ENCODE data around the gene USP34. TPM values are rescaled to one million over a fixed set of nuclear protein-coding genes. Genes with fewer than 3 reads are reported as not detected.

Gene USP34
- total and polyA plus RNA-seq, 3 experiments from 2014 or later = 24.1 to 74.1 (median 71.9) TPM

GRCh38 chr2:61181382-61182058 lies 289.4 kb downstream of the USP34 start:
- Mint-ChIP-seq H3K4me3 (peak overlapping the region in 6 of 7 donors; percentile 4 to 95 (median 27)), H3K36me3 (peaks cover 0 to 81% (median 15%) of the 10 kb centered on the region in 3 donors), H3K27me3 (no peaks in the 10 kb centered on the region), H3K27ac (peak overlapping the region; percentile 48 to 99 (median 78)), H3K9me3 (no peaks in the 10 kb centered on the region), H3K4me1 (peaks cover 64 to 76% (median 74%) of the 10 kb centered on the region in 3 donors)
- peaks cover 34% of the 10 kb centered on the region for H3K36me3 ChIP-seq (ENCODE audit: insufficient read depth, low read length)
- DNase-seq = no peak
- ChIA-PET POLR2A (no interaction called here), CTCF (interaction anchor here (1.3 kb wide), 1 partner anchor 15 kb away, joined by 3 read pairs; no protein-coding TSS in a partner anchor)
- no peaks in the 10 kb centered on the region for H3K9me3 ChIP-seq (ENCODE audit: low read length)
- no peak overlapping the region for H3K4me3 ChIP-seq (ENCODE audit: low read length)
- peaks cover 50% of the 10 kb centered on the region for H3K4me1 ChIP-seq (ENCODE audit: insufficient read depth, low read length)
- H3K27ac ChIP-seq (ENCODE audit: low read depth, low read length) = no peak overlapping the region
- H3K27me3 ChIP-seq (ENCODE audit: insufficient read depth, low read length, poor library complexity, severe bottlenecking) = no peaks in the 10 kb centered on the region

GRCh38 chr2:61180686-61181085 lies 290.2 kb downstream of the USP34 start:
- CTCF ChIA-PET = interaction anchor here (1.3 kb wide), 1 partner anchor 16 kb away, joined by 3 read pairs; no protein-coding TSS in a partner anchor
- Mint-ChIP-seq H3K9me3 (no peaks in the 10 kb centered on the region), H3K27me3 (no peaks in the 10 kb centered on the region), H3K27ac (peak overlapping the region; percentile 71 to 99 (median 90)), H3K4me1 (peaks cover 70 to 81% (median 80%) of the 10 kb centered on the region in 3 donors), H3K4me3 (peak overlapping the region in 6 of 7 donors; percentile 5 to 95 (median 74)), H3K36me3 (peaks cover 0 to 76% (median 14%) of the 10 kb centered on the region in 3 donors)
- no peaks in the 10 kb centered on the region for H3K27me3 ChIP-seq (ENCODE audit: insufficient read depth, low read length, poor library complexity, severe bottlenecking)
- H3K4me1 ChIP-seq (ENCODE audit: insufficient read depth, low read length) = peaks cover 54% of the 10 kb centered on the region
- H3K4me3 ChIP-seq (ENCODE audit: low read length) = no peak overlapping the region
- POLR2A ChIA-PET = no interaction called here
- H3K36me3 ChIP-seq (ENCODE audit: insufficient read depth, low read length) = peaks cover 34% of the 10 kb centered on the region
- no peak overlapping the region for H3K27ac ChIP-seq (ENCODE audit: low read depth, low read length)
- DNase-seq = no peak
- no peaks in the 10 kb centered on the region for H3K9me3 ChIP-seq (ENCODE audit: low read length)

- POLR2A ChIA-PET = interaction anchor here (0.6 kb wide), 1 partner anchor 32 kb away, joined by 3 read pairs; no protein-coding TSS in a partner anchor
- no peaks in the 10 kb centered on the region for H3K9me3 Mint-ChIP-seq
- H3K36me3 Mint-ChIP-seq = peaks cover 0 to 69% (median 13%) of the 10 kb centered on the region in 3 donors
- CTCF ChIA-PET = no interaction called here
- no peaks in the 10 kb centered on the region for H3K27me3 ChIP-seq (ENCODE audit: insufficient read depth, low read length, poor library complexity, severe bottlenecking)
- H3K27ac ChIP-seq (ENCODE audit: low read depth, low read length) = no peak overlapping the region
- H3K4me3 Mint-ChIP-seq = peak overlapping the region; percentile 24 to 95 (median 93)
- peaks cover 34% of the 10 kb centered on the region for H3K36me3 ChIP-seq (ENCODE audit: insufficient read depth, low read length)
- H3K4me3 ChIP-seq (ENCODE audit: low read length) = peak overlapping the region; percentile 6
- H3K4me1 Mint-ChIP-seq = peaks cover 68 to 80% (median 74%) of the 10 kb centered on the region in 3 donors
- no peak for DNase-seq
- peaks cover 54% of the 10 kb centered on the region for H3K4me1 ChIP-seq (ENCODE audit: insufficient read depth, low read length)
- H3K9me3 ChIP-seq (ENCODE audit: low read length) = no peaks in the 10 kb centered on the region
- H3K27ac Mint-ChIP-seq = peak overlapping the region; percentile 71 to 99 (median 93)
- no peaks in the 10 kb centered on the region for H3K27me3 Mint-ChIP-seq
Measured at GRCh38 chr2:61179701-61180639, 290.9 kb downstream of the USP34 start.

- Histone ChIP-seq H3K27me3 (ENCODE audit: insufficient read depth, low read length, poor library complexity, severe bottlenecking) (no peaks in the 10 kb centered on the region), H3K27ac (ENCODE audit: low read depth, low read length) (peak overlapping the region; percentile 95), H3K36me3 (ENCODE audit: insufficient read depth, low read length) (peaks cover 31% of the 10 kb centered on the region), H3K4me3 (ENCODE audit: low read length) (peak overlapping the region; percentile 84), H3K9me3 (ENCODE audit: low read length) (no peaks in the 10 kb centered on the region), H3K4me1 (ENCODE audit: insufficient read depth, low read length) (peaks cover 54% of the 10 kb centered on the region)
- no peaks in the 10 kb centered on the region for H3K9me3 Mint-ChIP-seq
- peak overlapping the region; percentile 84 to 99 (median 96) for H3K27ac Mint-ChIP-seq
- DNase-seq = no peak
- POLR2A ChIA-PET = interaction anchor here (0.6 to 3.6 kb wide), 5 partner anchors 10 to 297 kb away, joined by 3 to 48 read pairs (median 3); no protein-coding TSS in a partner anchor
- peaks cover 0 to 59% (median 8%) of the 10 kb centered on the region in 3 donors for H3K36me3 Mint-ChIP-seq
- H3K4me1 Mint-ChIP-seq = peaks cover 63 to 73% (median 67%) of the 10 kb centered on the region in 3 donors
- no peaks in the 10 kb centered on the region for H3K27me3 Mint-ChIP-seq
- CTCF ChIA-PET = interaction anchor here (1.2 to 3.7 kb wide), 4 partner anchors 13 to 34 kb away, joined by 3 to 11 read pairs (median 3); no protein-coding TSS in a partner anchor
- peak overlapping the region; percentile 91 to 95 (median 94) for H3K4me3 Mint-ChIP-seq
Measured at GRCh38 chr2:61178603-61179545, 292.0 kb downstream of the USP34 start.

GRCh38 chr2:61177727-61178549 lies 292.9 kb downstream of the USP34 start:
- Mint-ChIP-seq H3K36me3 (peaks cover 0 to 50% (median 4%) of the 10 kb centered on the region in 3 donors), H3K27me3 (no peaks in the 10 kb centered on the region), H3K27ac (peak overlapping the region; percentile 96 to 99 (median 98)), H3K4me1 (peaks cover 58 to 63% (median 59%) of the 10 kb centered on the region in 3 donors), H3K4me3 (peak overlapping the region; percentile 91 to 95 (median 94)), H3K9me3 (no peaks in the 10 kb centered on the region)
- DNase-seq = peak; percentile 22 to 67 (median 36)
- Histone ChIP-seq H3K9me3 (ENCODE audit: low read length) (no peaks in the 10 kb centered on the region), H3K4me1 (ENCODE audit: insufficient read depth, low read length) (peaks cover 54% of the 10 kb centered on the region), H3K4me3 (ENCODE audit: low read length) (peak overlapping the region; percentile 84), H3K27ac (ENCODE audit: low read depth, low read length) (peak overlapping the region; percentile 95), H3K27me3 (ENCODE audit: insufficient read depth, low read length, poor library complexity, severe bottlenecking) (no peaks in the 10 kb centered on the region), H3K36me3 (ENCODE audit: insufficient read depth, low read length) (peaks cover 26% of the 10 kb centered on the region)
- ChIA-PET CTCF (interaction anchor here (1.2 to 3.7 kb wide), 4 partner anchors 12 to 33 kb away, joined by 3 to 11 read pairs (median 3); no protein-coding TSS in a partner anchor), POLR2A (interaction anchor here (0.5 to 3.6 kb wide), 8 partner anchors 11 to 361 kb away, joined by 3 to 48 read pairs (median 5); partner anchors contain the start of genes PEX13, PUS10, SANBR and XPO1)

GRCh38 chr2:61176755-61177726 lies 293.8 kb downstream of the USP34 start:
- DNase-seq = peak; percentile 91 to 95 (median 93)
- no peaks in the 10 kb centered on the region for H3K9me3 ChIP-seq (ENCODE audit: low read length)
- no peaks in the 10 kb centered on the region for H3K27me3 ChIP-seq (ENCODE audit: insufficient read depth, low read length, poor library complexity, severe bottlenecking)
- Mint-ChIP-seq H3K4me3 (peak overlapping the region; percentile 90 to 98 (median 94)), H3K4me1 (peaks cover 52 to 57% (median 53%) of the 10 kb centered on the region in 3 donors), H3K36me3 (peaks cover 0 to 42% (median 2%) of the 10 kb centered on the region in 3 donors), H3K27ac (peak overlapping the region; percentile 94 to 99 (median 96)), H3K9me3 (no peaks in the 10 kb centered on the region), H3K27me3 (no peaks in the 10 kb centered on the region)
- H3K4me1 ChIP-seq (ENCODE audit: insufficient read depth, low read length) = peaks cover 48% of the 10 kb centered on the region
- peaks cover 21% of the 10 kb centered on the region for H3K36me3 ChIP-seq (ENCODE audit: insufficient read depth, low read length)
- ChIA-PET CTCF (interaction anchor here (1.2 to 3.7 kb wide), 3 partner anchors 26 to 32 kb away, joined by 3 to 11 read pairs (median 3); no protein-coding TSS in a partner anchor), POLR2A (interaction anchor here (0.5 to 3.6 kb wide), 7 partner anchors 32 to 362 kb away, joined by 3 to 48 read pairs (median 4); partner anchors contain the start of genes PEX13, PUS10, SANBR and XPO1)
- peak overlapping the region; percentile 93 for H3K4me3 ChIP-seq (ENCODE audit: low read length)
- H3K27ac ChIP-seq (ENCODE audit: low read depth, low read length) = peak overlapping the region; percentile 95

Data from CD8-positive, alpha-beta memory T cell (primary cell).